SW 1271 (cell line): Measurements from ENCODE around the gene PSD.

Experiments
- DNase-seq, 2 experiments: peaks; one replicate each; lab custom pipeline; 2025; lab: John Stamatoyannopoulos, UW

The PSD gene

DNA sequence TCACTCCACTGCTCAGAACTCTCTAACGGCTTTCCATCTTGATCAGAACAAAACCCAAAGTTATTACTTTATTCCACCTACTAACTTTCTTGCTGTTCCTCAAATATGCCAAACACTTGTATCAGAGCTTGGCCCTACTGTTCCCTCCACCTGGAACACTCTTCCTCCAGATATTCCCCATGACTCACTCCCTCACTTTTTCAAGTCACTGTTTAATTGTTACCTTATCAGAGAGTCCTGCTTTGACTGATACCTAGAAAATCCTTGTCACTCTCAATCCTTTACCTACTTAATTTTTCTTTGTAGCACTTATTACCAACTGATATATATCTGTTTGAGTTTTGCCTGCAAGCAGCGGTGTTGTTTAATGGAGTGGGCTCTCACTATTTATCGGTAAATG is 28.7 kb downstream of the PSD start:
- no peak for DNase-seq

DNA sequence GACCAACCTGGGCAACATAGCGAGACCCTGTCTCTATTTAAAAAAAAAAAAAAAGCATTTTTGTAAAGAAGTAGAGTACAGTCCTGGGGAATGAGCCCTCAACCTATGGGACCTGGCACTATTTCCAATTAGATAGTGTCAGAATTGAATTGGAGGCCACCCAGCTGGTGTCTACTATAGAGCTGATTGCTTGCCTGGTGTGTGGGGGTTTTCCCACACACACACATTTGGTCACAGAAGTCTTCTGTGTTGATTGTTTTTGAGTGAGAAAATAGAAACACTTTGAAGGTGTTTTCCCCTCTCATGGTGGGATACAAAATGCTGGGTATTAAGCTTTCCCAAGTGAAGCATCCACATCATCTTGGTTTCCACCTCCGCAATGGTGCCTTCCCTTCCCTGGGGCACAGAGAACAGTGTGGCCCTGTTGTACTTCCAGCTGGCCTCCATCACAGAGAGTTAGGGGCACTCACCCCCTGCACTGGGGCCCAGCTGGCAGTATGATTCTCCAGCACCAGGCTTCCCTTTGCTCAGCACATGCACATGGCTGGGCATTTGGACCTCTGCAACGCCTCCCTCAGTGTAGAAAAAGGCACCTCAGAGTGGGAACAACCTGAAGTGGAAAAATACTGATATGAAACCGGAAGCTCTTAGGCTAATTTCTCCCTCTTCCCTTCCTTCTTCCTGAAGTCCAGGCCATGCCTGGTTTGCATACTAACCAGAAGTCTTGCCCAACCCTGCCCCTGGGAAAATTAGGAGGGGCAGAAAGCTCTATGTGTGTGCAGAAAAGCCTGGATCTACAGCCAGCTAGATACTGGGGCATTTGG is 33.8 kb downstream of the PSD start:
- DNase-seq = no peak

GRCh38 chr10:102384053-102384452 is 34.5 kb downstream of the PSD start:
- no peak for DNase-seq

- DNase-seq = no peak
Observed at GRCh38 chr10:102382871-102383270, 35.7 kb downstream of the PSD start.

DNA sequence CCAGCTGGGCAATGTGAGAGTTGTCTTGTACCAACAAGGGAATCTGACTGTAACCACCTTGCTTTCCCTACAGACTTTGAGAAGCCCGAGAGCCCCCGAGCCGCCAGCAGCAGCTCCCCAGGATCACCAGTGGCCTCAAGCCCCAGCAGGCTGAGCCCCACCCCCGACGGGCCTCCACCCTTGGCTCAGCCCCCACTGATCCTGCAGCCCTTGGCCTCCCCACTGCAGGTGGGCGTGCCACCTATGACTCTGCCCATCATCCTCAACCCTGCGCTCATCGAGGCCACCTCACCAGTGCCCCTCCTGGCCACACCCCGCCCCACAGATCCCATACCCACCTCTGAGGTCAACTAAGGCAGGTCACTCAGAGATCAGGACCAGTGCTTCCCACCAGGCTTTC is 36.6 kb downstream of the PSD start:
- no peak for DNase-seq

- no peak for DNase-seq
Observed at GRCh38 chr10:102379383-102379782, 39.2 kb downstream of the PSD start.

- DNase-seq = no peak
Observed at GRCh38 chr10:102376901-102377300, 41.7 kb downstream of the PSD start.

DNA sequence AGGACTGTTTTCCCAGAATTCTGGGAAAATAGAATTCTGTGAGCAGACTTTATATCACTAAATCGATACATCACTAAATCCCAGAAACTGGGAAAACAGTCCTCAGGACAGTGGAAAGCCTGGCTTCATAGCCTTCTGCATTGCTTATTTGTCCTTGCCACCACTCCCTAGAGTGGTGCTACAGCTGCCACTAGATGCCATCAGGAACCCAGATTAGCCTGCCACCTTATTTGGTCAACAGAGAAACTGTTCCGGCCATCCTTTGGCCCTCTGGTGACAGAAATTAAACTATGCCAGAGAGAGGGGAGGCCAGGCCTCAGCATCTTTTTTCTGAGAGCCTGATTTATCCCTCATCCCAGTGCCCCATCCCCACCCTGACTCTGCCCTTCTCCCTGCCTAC is 42.7 kb downstream of the PSD start:
- no peak for DNase-seq

- no peak for DNase-seq
Observed at GRCh38 chr10:102375250-102375649, 43.3 kb downstream of the PSD start.

DNA sequence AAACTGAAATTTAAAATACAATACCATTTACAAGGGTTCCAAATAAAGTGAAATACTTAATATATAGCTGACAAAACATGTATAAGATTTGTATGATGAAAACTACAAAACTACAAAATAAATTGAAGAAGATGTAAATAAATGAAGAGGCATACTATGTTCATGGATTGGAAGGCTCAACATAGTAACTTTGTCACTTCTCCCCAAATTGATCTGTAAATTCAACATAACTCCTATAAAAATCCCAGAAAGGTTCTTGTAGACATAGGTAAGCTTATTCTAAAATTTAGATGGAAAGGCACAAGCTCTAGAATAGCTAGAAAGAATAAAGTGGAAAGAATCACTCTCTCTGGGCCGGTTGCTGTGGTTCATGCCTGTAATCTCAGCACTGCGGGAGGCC is 47.3 kb downstream of the PSD start:
- DNase-seq = no peak

GRCh38 chr10:102368077-102368476 is 50.5 kb downstream of the PSD start:
- no peak for DNase-seq

DNA sequence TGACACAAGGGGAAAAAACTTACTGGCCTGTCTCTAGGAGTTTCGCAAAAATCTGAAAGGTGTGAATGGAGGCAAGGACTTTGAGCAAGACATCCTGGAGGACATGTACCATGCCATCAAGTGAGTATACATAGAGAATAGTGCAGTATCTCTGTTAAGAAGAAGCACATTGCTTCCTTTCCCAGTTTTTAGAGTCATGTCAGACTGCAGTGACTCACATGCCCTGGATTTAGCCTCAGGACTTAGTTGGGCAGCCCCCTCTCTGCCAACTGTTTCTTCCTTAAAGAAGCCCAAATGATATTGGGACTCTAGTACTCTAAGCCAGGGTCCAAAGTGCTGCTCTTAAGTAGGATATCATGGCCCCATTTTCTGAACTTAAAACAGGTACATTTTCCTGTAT is 51.1 kb downstream of the PSD start:
- DNase-seq = no peak

DNA sequence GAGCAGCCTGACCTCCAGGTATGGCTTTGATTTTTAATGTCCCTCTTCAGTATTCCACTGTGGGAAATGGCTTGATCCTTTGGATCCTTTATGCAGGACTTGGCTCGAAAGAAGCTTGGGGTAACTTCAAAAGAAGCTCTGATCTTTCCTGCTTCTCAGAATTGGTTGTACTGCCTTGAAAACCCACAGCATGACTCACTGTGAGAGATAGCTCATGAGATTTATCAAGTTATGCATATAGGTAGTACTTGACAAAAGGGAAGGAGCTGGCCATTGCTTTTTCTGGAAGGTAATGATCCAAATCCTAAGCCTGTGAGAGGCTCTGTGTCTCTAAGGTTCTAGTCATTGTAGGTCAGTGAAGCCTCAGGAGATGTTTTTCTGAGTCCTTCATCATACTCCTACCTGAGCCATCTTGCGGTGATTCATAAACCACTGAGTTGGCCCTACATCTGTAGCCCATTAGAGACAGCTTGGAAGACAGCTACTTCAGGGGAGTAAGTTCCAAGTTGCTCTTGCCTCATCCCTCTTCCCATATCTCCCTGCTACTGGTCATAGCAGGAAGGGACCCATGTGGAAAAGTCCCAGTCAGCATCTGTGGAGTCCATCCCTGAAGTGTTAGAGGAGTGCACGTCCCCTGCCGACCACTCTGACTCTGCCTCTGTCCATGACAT is 59.7 kb downstream of the PSD start:
- no peak for DNase-seq

- no peak for DNase-seq
Observed at GRCh38 chr10:102354451-102354850, 64.1 kb downstream of the PSD start.
